B cell (primary cell): Measurements from ENCODE around the gene NLGN1. TPM values are rescaled to one million over a fixed set of nuclear protein-coding genes. Genes with fewer than 3 reads are reported as not detected.

ENCODE experiments used
- ATAC-seq: fragments of 200-7000 bp; cut with Tn5 transposase; one replicate; pipeline ENCODE4 v1.10.0; 2021; ENCODE audit warnings: low read depth, mild to moderate bottlenecking, moderate number of reproducible peaks, moderate library complexity
- CTCF ChIA-PET: fragments of 350-600 bp; sonication (Branson Sonifier 250); formaldehyde crosslinking; loops from one replicate; lab custom pipeline; 2021; ENCODE audit warnings: antibody characterized with exemption, inconsistent platforms; lab: Charles Lee
- POLR2A ChIA-PET: fragments of 350-600 bp; sonication (Branson Sonifier 250); formaldehyde crosslinking; loops from one replicate; lab custom pipeline; 2021; ENCODE audit warnings: antibody characterized with exemption; lab: Charles Lee
- DNase-seq: peaks from one replicate; pipeline ENCODE4 v3.0.0; 2013
- H2AFZ ChIP-seq: 2 replicates; pipeline ENCODE4 v1.6.1; 2012; ENCODE audit warnings: mild to moderate bottlenecking, low read depth, low read length; ENCODE audit not compliant: insufficient read depth, poor library complexity, severe bottlenecking
- H3K27ac ChIP-seq, 2 donors: 1 replicate in 1 of 2; 2 replicates in 1 of 2; pipeline ENCODE4 v1.5.1; 2012 to 2013; ENCODE audit warnings: low read length in 2 of 2, mild to moderate bottlenecking in 2 of 2, moderate library complexity in 1 of 2
- H3K27me3 ChIP-seq, 4 experiments: fragments of 200-600 bp in 1 of 4; sonication (generic) in 1 of 4; replicated peaks in 1 of 4; 1 replicate in 2 of 4; 2 replicates in 2 of 4; pipeline versions ENCODE4 v1.6.1 to v1.7.0; 2013 to 2016; ENCODE audit warnings: low read length in 3 of 4, mild to moderate bottlenecking in 2 of 4, mixed read lengths in 1 of 4, moderate library complexity in 1 of 4; ENCODE audit not compliant: insufficient read depth in 4 of 4, control insufficient read depth in 3 of 4; ENCODE audit errors: control extremely low read depth in 1 of 4
- H3K36me3 ChIP-seq, 2 experiments: replicated peaks in 1 of 2; 1 replicate in 1 of 2; 2 replicates in 1 of 2; pipeline versions ENCODE4 v1.6.1 to v1.7.1; 2013; ENCODE audit warnings: low read length in 1 of 2; ENCODE audit not compliant: insufficient read depth in 2 of 2, control insufficient read depth in 1 of 2; ENCODE audit errors: control extremely low read depth in 1 of 2, extremely low read depth in 1 of 2
- H3K4me1 ChIP-seq, 2 donors: fragments of 200-600 bp in 1 of 2; sonication (generic) in 1 of 2; 1 replicate in 1 of 2; 2 replicates in 1 of 2; pipeline versions ENCODE4 v1.5.1 to v1.6.1; 2013 to 2017; ENCODE audit warnings: low read length in 2 of 2; ENCODE audit not compliant: control insufficient read depth in 2 of 2, insufficient read depth in 2 of 2
- H3K4me2 ChIP-seq: replicated peaks from 2 replicates; pipeline ENCODE3; 2012; ENCODE audit warnings: mild to moderate bottlenecking, low read depth, low read length; ENCODE audit not compliant: poor library complexity, severe bottlenecking
- H3K4me3 ChIP-seq, 5 experiments: fragments of 200-600 bp in 1 of 5; sonication (generic) in 1 of 5; 1 replicate in 3 of 5; 2 replicates in 2 of 5; pipeline versions ENCODE4 v1.5.1 to v1.7.0; 2011 to 2016; ENCODE audit warnings: low read length in 4 of 5, mild to moderate bottlenecking in 4 of 5, low read depth in 2 of 5, control low read depth in 1 of 5, moderate library complexity in 1 of 5; ENCODE audit not compliant: insufficient read depth in 1 of 5; ENCODE audit errors: control extremely low read depth in 1 of 5, extremely low read depth in 1 of 5
- H3K79me2 ChIP-seq: fragments of 200-600 bp; sonication (generic); one replicate; pipeline ENCODE4 v1.6.0; 2016; ENCODE audit warnings: low read length; ENCODE audit not compliant: control insufficient read depth, insufficient read depth
- H3K9ac ChIP-seq: fragments of 200-600 bp; sonication (generic); 2 replicates; pipeline ENCODE4 v1.6.1; 2017; ENCODE audit warnings: mild to moderate bottlenecking, low read length, moderate library complexity
- H3K9me3 ChIP-seq, 3 donors: one replicate each; pipeline versions ENCODE4 v1.6.1 to v1.7.1; 2013; ENCODE audit warnings: low read length in 2 of 3; ENCODE audit not compliant: control insufficient read depth in 2 of 3, insufficient read depth in 1 of 3; ENCODE audit errors: control extremely low read depth in 1 of 3
- H4K20me1 ChIP-seq: 2 replicates; pipeline ENCODE4 v1.6.0; 2012; ENCODE audit warnings: mild to moderate bottlenecking, low read length; ENCODE audit not compliant: insufficient read depth, control insufficient read depth, poor library complexity, severe bottlenecking
- H3K27ac Mint-ChIP-seq: one replicate; pipeline ENCODE4 v1.8.0; 2021; ENCODE audit warnings: mixed read lengths
- H3K27me3 Mint-ChIP-seq: one replicate; pipeline ENCODE4 v1.8.0; 2021; ENCODE audit warnings: mixed read lengths
- H3K4me1 Mint-ChIP-seq: one replicate; pipeline ENCODE4 v1.8.0; 2021; ENCODE audit warnings: mixed read lengths
- H3K4me3 Mint-ChIP-seq: one replicate; pipeline ENCODE4 v1.8.0; 2021; ENCODE audit warnings: mixed read lengths
- H3K9me3 Mint-ChIP-seq: one replicate; pipeline ENCODE4 v1.8.0; 2022; ENCODE audit warnings: mixed read lengths; ENCODE audit not compliant: insufficient read depth
- EZH2 ChIP-seq: IDR thresholded peaks from 2 replicates; pipeline ENCODE4 v1.6.1; 2012; ENCODE audit warnings: borderline replicate concordance, low read depth, mild to moderate bottlenecking, moderate library complexity, low read length; ENCODE audit not compliant: insufficient read depth, poor library complexity, severe bottlenecking
- WGBS: methylation state at CpG from one replicate; pipeline ENCODE4 v1.1.5; 2013; ENCODE audit warnings: missing lambda C conversion rate; ENCODE audit not compliant: insufficient coverage; 5-methylcytosine and 5-hydroxymethylcytosine counted together
- intact Hi-C: fragments of 100-400 bp; cut with micrococcal nuclease; formaldehyde crosslinking; loops from one replicate; pipeline ENCODE4 v1.10.0; 2022
- polyA plus RNA-seq: library from polyadenylated mRNA; depleted of rRNA; stranded (reverse); fragments of >200 nt; gene quantifications from 2 replicates; pipeline ENCODE4 v1.2.3, GENCODE V29; 2012
- total RNA-seq, 2 donors: library from RNA; stranded (reverse); fragments of 120-200 nt in 1 of 2; gene quantifications; 1 replicate in 1 of 2; 2 replicates in 1 of 2; pipeline versions ENCODE4 v1.2.3 to v1.2.4, GENCODE V29; 2013 to 2022
- TF ChIP-seq, protein P1 (sequence below): fragments of 200-600 bp; IDR thresholded peaks from one replicate; pipeline ENCODE4 v1.8.0; 2022; ENCODE audit warnings: antibody characterized with exemption, mild to moderate bottlenecking

NLGN1 gene
- total and polyA plus RNA-seq, 2 donors (not counting 1 experiment from before 2014, with no cell fraction given): not detected

DNA sequence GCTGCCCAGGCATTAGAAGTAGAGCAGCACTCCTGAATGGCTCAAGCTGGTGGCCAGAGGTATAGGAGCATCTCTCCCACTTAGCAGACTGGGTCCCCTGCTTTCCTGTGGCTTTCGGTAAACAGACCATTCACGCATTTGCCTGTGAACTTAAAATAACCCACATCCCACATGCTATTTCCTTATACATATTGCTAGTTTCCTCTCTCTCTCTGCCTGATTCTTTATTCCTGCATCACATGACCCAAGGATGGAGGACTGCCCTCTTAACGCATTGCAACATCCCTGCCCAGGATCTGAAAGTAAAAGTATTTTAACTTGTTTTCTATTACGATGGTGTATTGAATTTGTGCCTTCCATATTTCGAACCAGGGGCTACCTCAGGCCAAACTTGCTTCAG is 43.4 kb upstream of the NLGN1 start:
- no peak overlapping the region for H3K4me2 ChIP-seq
- H3K79me2 ChIP-seq: no peaks in the 10 kb centered on the region
- ChIA-PET POLR2A (no interaction called here), CTCF (no interaction called here)
- Mint-ChIP-seq H3K9me3 (peaks cover 9% of the 10 kb centered on the region), H3K4me3 (no peak overlapping the region), H3K4me1 (no peaks in the 10 kb centered on the region), H3K27me3 (no peaks in the 10 kb centered on the region), H3K27ac (no peak overlapping the region)
- H3K9me3 ChIP-seq: peaks cover 0 to 8% (median 0%) of the 10 kb centered on the region in 3 donors
- H4K20me1 ChIP-seq: no peaks in the 10 kb centered on the region
- H3K4me1 ChIP-seq: no peaks in the 10 kb centered on the region
- no peak overlapping the region for H3K9ac ChIP-seq
- H3K4me3 ChIP-seq: no peak overlapping the region
- intact Hi-C loops: no loop called here
- no peaks in the 10 kb centered on the region for H3K27me3 ChIP-seq
- DNase-seq (no peak), ATAC-seq (no peak)
- no peak overlapping the region for H2AFZ ChIP-seq
- WGBS: 68% methylated on average over 5 of the region's 5 CpGs
- H3K27ac ChIP-seq: no peak overlapping the region
- TF ChIP-seq, protein P1, sequence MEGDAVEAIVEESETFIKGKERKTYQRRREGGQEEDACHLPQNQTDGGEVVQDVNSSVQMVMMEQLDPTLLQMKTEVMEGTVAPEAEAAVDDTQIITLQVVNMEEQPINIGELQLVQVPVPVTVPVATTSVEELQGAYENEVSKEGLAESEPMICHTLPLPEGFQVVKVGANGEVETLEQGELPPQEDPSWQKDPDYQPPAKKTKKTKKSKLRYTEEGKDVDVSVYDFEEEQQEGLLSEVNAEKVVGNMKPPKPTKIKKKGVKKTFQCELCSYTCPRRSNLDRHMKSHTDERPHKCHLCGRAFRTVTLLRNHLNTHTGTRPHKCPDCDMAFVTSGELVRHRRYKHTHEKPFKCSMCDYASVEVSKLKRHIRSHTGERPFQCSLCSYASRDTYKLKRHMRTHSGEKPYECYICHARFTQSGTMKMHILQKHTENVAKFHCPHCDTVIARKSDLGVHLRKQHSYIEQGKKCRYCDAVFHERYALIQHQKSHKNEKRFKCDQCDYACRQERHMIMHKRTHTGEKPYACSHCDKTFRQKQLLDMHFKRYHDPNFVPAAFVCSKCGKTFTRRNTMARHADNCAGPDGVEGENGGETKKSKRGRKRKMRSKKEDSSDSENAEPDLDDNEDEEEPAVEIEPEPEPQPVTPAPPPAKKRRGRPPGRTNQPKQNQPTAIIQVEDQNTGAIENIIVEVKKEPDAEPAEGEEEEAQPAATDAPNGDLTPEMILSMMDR: no peak
- no peak for TF ChIP-seq EZH2
- H3K36me3 ChIP-seq: no peaks in the 10 kb centered on the region

- H3K9me3 ChIP-seq: no peaks in the 10 kb centered on the region
- no peak for TF ChIP-seq EZH2
- TF ChIP-seq, protein P1: no peak
- POLR2A ChIA-PET: no interaction called here
These were observed 25.6 kb upstream of the NLGN1 start for GRCh38 chr3:173371848-173372487.

More at GRCh38 chr3:173371848-173372487, 25.6 kb upstream of the NLGN1 start:
- Histone ChIP-seq H4K20me1 (no peaks in the 10 kb centered on the region), H3K27ac (no peak overlapping the region), H2AFZ (no peak overlapping the region), H3K79me2 (no peaks in the 10 kb centered on the region), H3K36me3 (no peaks in the 10 kb centered on the region), H3K4me1 (no peaks in the 10 kb centered on the region), H3K27me3 (no peaks in the 10 kb centered on the region), H3K9ac (no peak overlapping the region), H3K4me3 (no peak overlapping the region), H3K4me2 (no peak overlapping the region)
- intact Hi-C loops: no loop called here
- DNase-seq (no peak), ATAC-seq (no peak)
- Mint-ChIP-seq H3K9me3 (peaks cover 1% of the 10 kb centered on the region), H3K4me1 (no peaks in the 10 kb centered on the region), H3K27ac (no peak overlapping the region), H3K27me3 (no peaks in the 10 kb centered on the region), H3K4me3 (no peak overlapping the region)
- CTCF ChIA-PET: no interaction called here
- WGBS: no CpG with 5 or more reads among the region's 3 CpGs
